ENCODE results near the gene TRIM9.
"Not testable (repeated sequence)": the region's sequence is repeated elsewhere in the genome, so short reads cannot be mapped to it uniquely, and the experiment has no call there.

TRIM9 gene

DNA sequence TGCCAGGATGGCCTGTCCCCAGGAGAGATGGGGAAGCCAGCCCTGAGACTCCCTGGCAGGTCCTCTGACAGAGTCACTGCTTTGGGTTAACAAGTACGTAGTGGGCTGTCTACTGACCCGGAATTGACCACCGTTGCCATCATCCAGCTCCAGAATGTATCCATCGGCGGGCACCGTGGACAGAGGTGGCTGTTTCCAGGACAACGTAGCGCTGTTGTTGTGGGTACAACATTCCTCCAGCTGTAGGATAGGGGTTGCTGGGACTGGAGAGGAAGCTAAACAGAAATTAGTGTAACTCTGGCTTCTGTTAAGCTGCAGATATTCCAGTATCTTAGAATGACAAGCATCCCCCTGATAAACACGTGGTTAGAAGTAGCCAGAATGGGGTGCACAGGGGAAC, 94.3 kb downstream of the TRIM9 start:
- DNase-seq, result no peak

DNA sequence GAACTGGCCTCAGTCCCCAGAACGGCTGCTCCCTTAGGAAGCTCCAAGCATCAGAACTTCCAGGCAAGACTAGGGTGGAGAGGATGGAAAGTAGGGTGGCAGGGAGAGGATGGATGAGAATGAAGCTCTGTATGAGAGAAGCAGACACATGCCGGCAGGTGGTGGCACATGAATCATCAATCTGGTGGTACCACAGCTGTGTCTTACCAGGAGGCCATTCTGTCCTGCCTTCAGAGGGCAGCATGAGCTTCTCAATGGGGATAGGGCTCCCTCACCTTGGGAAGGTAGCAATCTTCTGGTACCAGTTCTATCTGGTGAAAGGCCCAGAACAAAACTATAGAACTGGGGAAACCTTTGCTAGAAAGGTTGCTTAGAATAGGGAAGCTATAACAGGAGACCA, 95.2 kb downstream of the TRIM9 start:
- DNase-seq, result no peak

DNA sequence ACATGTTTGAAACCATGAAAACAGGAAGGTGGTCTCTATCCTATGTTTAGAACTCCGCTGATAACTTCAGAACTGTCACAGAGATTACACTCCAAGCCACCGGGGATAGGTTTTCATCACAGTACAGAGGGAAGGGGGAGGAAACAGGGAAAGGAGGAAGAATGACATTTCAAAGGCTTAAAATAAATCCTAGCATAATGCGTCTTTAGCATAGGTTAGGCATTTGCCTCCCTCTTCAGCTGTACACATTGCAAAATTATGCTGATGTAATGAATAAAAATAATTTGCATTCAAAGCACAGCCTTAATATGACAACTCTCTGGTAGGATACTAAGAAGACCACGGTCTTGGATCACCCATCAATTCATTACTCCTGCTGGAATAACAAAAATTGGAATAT, 96.3 kb downstream of the TRIM9 start:
- DNase-seq, result no peak

DNA sequence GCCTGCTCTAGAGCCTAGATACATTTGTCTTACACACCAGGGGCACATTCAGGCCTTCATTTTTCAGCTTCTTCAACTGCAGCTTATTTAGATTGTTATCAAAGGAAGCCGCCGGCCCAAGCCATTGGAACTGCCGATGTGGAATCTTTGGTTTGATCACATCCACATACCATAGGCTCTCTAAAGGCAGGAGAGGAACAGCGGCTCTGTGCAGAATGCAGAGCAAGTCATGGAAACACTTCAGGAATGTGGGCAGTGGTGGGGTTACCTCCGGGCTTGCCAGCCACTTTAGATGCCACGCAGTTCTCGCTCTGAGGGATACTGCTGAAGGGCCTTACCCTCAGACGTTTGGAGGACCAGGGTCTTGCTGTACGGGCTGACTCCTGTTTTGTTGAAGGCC, 97.2 kb downstream of the TRIM9 start:
- DNase-seq, result no peak

DNA sequence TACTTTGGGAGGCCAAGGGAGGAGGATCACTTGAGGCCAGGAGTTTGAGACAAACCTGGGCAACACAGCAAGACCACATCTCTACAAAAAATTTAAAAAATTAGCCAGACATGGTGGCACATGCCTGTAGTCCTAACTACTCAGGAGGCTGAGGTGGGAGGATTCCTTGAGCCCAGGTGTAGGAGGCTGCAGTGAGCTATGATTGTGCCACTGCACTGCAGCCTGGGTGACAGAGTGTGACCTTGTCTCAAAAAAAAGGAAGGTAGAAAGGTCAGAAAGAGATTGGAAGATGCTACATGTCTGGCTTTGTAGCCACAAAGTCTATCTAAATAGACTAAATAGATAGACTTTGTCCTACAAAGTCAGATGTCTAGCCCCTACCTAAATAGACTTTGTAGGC, 100.7 kb downstream of the TRIM9 start:
- not testable (repeated sequence) for DNase-seq

DNA sequence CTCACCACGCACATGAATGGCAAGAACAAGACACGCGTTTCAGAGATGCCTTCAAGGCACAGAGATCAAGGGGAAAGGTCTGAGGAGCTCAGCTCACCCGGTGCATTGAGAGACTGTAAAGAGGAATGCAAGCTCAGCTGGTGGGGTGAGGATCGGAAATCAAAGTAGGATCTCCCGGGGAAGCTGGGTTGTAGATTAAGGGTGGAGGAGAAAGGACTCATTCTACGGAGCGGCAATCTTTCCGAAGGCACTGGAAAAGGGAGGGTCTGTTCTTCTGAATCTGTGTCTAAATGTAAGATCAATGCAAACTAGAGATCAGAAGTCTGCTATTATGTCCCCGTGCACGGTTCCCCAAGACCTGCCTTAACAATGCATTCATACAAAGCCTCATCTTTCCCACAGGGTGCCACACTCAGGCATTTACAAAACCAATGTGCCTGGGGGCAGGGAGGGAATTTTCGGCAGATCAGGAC, 109.0 kb downstream of the TRIM9 start:
- no peak for DNase-seq

DNA sequence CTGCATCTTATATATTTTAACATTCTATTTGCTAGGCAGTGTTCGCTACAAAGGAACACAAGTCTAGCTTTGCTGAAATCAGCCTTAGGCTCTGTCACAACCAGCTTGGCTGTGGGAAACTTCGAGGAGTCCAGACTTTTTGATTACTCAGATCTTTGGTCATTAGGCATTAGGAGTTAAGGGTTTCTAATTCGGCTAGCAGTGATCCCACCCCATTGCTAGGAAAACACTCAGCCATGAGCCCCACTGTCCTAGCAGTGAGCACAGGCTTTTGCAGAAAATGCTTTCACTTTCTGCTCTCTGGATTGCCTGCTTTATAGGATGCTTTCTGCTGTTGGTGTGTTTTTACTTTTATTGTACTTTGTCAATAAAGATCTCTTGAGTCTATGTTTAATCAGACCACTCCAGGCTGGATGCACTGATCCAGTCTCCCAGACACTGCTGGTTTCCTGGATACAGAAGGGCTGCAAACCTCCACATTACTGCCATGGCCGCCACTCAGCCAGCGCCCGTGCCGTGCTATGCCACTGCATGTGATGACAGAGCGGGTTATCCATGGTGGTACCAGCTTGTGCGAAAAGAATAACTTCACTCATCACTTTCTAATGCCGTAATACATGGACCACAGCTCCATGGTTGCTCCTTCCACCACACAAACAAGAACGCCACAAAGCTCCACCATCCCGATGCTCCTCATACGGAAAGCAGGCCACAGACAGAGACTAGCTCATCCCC, 109.6 kb downstream of the TRIM9 start:
- no peak for DNase-seq

DNA sequence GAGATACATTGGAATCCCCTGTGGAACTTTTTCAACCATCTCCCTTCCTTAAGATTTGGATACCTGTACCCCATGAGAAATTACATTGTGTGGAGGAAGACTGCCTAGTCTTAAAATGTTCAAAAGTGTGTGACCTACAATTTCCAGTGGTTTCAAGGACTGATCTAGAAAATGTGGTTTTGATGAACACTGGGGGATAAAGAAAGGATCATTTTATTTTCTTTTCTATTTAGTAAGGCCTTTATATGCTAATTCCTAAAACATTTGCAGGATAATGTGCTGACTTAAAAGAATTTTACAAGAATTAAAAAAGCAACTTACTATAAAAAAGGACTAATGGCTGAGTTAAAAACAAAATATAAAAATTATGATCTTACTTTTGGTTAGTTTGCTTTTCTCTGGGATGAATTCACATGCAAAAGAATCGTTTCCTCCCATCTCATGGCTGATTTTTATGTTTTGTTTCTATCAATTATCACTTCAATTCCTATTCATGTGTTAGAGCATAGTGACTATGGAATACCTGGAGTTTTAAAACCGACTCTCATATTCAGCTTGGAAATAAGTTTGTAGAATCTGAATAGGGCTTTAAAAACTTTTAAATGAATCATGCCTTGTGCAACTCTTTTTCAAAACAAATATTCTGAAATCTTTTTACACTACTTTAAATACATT, 110.7 kb downstream of the TRIM9 start:
- no peak for DNase-seq

DNA sequence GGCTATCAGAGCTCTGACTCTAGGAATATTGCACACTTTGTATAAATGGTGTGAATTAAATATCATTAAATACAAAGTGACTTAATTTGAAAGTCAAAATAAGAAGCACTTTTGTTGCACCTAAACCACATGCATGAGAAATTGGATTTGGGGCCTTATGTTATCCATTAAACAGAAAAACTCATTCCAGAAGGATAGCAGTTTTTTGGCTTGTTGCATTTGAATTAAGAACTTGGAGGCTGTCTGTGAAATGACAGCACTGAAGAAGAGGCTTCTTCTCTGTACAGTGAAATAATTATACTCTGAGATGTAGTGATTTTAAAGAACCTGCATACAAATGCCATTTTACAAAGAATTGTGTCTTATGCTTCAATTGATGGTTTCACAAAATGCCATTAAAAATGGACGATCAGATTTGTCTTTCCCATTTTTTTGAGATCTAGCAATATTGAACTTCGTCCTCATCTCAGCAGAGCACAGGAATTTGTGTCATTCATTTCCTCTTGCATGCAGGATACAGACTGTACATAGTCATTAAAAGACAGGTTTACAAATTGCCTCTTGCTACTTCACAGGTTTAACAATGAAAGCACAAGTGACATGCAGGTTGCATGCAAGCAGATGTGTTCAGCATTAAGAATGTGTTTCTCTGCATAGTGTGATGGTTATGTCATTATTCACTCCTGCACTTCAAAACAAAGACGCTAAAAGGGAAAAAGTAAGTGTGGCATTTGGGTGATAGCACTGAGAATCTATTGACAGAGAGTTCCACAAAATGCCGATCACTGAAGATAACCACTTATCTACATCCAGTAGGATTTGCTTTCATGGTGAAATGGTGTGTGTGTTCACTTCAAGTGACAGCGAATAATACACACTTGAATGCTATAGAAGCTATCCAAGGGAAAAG, 114.7 kb downstream of the TRIM9 start:
- DNase-seq, result no peak

DNA sequence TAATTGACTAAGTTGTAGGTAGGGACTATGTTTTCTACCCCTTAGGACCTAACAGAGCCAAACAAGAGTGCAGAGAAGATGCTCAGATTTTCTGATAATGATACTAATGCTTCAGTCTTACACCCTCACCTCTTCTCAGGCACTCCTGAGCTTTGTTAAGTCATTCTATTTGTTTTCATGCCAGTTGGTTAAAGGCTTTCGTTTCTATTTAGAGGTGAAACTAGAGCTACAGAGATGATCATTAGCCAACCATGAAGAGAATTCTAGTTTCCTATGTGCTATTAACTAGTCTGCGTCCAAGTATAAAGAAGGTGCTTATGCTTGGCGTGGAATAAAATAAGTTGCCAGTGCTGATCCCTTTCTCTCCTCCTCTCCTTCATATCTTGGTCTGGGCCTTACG, 116.0 kb downstream of the TRIM9 start:
- no peak for DNase-seq

DNA sequence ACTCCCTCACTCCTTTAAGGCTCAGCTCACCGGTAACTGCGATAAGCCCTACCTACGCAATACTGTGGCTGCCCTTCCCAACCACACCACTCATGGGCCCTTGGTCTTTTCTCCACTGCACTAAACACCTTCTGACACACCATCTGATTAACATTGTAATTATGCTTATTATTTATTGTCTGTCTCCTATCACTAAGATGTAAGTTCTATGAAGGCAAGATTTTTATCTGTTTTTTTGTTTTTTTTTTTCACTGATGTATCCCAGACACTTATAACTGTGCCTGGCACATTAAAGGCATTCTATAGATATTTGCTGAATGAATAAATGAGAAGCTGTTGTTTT, 116.4 kb downstream of the TRIM9 start:
- DNase-seq, result no peak

DNA sequence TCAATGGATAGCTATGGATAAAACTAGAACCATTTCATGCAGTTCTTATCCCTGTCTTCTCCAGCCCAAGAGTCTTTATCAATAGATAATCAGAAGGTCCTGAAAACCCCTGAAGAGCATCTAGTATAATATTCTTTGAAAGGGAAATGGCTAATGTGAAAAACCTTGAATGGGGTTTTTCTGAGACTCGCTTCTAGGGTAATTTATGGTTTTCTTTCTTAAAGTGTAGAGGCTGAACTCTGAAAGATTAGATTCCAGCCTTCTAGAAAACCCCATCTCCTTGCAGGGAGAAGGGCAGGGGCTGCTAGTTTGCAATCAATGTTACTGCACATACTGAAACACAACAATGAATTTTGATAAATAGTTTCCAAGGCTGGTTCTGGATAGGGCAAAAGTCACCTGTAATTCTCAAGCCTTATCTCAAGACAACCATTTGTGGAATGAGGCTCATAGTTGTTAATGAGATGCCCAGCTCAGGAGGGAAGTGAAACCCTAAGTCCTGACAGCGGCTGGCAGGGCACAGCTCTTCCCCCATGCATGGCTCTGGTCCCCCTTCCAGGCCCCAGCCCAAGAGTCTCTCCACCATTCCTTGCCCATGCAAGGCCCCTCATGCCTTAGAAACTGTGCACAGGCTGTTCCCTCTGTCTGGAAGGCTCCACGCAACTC, 116.9 kb downstream of the TRIM9 start:
- DNase-seq, result no peak

DNA sequence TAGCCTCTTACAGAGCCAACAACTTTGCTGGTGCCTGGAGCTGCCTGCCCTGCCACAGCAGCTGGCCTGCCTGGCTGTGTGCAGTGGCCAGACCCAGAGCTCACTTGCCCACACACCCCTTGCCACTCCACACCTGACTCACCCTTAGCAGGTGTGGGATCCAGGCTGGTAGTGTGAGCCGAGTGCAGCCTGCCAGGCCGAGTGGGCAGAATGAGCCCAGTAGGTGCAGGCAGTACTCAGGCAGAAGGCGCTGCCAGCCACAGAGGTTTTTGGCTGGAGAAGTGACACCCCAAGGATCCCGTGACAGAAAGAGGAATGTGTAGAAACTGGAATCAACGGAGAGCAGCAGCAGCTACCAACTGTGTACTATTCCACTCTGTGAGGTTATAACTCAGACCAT, 120.8 kb downstream of the TRIM9 start:
- DNase-seq, result no peak

DNA sequence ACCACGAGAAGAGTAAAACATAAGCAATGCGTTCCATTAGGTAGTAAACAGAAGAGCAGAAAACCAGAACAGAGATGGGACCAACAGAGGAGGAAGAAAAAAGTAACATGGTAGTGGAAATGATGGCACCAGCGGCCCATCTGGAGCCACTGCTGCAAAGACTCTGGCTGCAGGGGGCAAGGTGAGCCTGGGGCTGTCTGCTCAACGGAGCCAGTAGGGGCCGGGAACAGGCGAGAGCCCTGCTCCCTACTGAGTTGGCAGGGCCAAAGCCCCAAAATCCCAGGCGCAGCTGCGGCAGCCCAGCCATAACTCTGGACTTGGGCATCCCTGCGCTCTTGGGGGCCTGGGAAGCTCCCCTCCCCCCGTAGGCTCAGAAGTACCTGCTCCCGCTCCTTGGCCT, 122.2 kb downstream of the TRIM9 start:
- no peak for DNase-seq

DNA sequence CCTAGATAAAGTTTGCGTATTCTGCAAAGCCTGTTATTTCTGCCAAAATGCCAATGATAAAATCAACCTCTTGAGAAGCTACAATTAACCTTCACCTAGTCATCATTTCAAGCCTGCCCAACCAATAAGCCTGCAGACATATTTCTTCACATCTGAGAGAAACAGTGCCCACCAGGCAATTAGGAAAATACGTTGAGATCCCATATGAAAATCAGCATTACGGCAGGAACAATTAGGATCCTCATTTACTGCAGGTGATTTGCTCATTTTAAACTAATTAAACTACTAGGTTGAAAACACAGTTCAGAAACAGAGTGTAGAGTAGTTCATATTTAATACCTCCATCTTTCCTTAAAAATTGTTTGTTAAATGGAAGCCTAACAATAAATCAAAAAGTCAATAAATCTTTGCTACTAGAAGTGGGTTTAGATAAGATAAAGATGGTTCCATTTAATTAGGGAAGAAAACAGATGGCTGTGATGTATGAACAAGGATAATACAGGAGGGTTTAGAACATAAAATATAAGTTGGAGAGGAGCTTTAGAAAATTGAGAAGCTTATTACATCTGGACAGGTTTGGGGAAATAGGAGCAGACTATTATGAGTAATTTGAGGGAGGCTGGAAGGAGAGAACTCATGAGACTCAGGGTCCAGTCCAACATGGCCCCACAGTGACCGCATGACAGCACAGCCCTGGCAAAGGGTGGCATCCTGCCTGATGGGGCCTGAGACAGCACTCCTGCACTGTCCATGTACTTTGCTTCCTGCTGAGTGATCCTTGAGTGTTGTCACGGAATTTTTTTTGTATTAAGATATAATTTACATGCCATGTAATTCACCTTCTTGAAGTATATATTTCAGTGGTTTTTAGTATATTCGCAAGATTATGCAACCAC, 123.8 kb downstream of the TRIM9 start:
- no peak for DNase-seq

DNA sequence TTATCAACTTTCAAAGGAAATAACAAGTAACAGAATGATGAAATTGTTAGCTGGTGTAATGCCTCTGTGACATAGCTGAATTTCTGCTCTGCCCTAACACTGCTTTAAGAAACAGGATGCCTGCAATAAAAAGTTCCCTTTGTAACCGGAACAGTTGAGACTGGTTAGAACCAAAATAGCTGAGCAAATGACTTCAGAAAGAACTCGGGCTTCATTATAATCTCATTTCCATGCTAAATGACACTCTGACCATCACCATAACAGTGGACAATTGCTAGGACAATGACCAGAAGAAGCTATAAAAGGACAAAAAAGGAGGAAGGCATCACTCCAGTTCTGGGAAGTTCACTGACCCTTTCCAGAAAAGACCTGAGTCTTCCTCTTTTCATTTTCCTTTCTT, 127.1 kb downstream of the TRIM9 start:
- no peak for DNase-seq

DNA sequence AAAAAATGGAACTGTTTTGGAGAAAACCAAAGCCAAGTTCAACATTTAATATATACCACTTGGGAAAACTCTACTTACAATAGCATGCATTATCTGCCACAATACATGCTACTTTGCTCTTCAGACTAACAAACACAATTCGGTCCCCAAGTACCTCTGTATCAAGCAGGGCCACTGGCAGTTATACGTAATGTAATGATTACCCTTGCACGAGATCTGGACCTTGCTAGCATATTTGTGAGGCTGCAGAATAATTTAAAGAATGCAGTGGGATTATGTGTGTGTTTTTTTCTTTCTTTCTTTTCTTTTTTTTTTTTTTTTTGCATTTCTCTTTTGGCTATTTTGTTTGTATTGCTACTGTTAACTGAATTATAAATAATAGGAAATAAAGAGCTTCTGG, 127.8 kb downstream of the TRIM9 start:
- no peak for DNase-seq

DNA sequence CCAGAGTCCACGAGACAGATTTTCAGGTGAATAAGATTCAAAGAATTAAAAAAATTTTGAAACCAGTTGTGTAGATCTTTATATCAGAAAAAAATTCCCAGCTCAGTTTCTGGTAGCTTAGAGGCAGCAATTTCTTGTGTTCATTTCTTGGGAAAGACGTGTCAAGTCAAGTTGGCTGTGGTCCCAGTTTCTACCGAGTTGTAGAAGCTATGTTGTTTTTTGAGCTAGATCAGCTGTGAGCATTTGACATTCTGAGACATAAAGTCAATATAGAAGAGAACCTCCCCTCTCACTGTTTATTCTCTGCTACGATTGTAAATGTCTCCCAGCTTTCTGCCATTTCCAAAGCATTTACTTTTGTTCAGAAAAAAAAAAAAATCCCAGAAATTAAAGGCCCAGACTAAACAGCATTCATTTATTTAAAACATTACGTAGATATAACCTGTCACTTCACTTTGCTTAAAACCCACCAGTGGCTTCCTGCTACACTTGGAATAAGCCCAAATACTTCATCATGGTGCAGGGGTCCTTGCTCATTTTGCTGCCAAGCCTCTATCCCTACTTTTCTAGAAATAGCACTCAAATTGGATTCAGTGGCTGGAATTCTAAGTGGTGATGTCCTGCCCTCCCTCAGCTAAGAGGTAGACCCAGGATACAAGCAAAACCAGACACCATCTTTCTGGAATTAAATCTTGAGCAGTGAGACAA, 130.1 kb downstream of the TRIM9 start:
- no peak for DNase-seq

DNA sequence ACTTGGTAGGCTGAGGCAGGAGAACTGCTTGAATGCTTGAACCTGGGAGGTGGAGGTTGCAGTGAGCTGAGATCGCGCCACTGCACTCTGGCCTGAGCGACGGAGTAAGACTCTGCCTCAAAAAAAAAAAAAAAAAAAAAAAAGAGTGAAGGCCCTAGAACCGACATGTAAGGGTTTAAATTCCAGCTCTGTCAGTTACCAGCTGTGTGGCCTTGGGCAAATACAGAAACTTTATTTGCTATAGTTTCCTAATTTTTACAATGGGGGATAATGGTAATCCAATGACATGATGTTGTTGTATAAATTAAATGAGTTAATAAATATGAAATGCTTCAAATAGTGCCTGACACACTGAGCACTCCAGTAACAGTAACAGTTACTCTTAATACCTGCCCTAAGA, 131.0 kb downstream of the TRIM9 start:
- no peak for DNase-seq

DNA sequence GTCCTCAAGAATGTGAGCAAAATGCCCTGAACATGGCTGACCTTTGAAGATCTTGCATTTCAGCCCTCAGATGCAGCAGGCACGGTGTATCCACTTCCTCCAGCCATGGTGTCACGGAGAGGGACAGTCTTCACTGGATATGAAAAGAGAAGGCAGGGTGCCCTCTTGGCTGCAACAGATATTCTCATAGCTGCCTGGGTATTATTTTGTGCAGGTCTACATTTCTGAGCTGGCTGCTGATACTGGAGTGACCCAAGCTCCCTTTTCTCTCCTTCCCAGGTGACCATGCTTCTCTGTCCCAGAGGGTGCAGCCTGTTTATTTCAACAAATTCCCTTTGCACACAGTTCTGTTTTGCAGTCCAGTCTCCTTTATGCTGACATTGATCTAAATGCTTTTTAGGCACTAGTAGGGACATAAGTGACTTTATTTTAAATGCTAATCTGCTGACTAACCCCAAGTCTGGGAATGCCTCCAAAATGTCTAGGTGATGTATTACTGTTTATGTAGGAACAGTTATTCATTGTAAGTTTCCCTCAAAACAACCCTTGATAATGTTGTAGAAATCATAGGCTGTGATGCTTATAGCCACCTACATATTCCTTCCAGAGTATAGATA, 133.2 kb downstream of the TRIM9 start:
- no peak for DNase-seq

DNA sequence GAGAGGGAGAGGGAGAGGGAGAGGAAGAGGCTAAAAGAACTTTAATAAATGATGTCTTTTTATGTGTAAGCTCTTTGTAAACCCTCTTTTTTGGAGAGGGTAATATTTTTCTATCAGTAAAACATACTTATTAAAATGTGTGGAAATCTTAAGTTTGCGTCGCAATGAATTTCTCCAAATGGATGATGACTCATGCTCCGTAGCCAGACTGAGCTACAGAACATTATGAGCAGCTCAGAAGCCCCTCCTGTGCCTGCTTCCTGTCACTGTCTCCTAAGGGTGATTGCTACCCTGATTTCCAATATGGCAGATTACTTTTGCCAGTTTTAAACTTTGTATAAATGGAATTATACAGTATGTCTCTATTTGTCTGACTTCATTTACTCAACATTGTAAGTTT, 137.6 kb downstream of the TRIM9 start:
- DNase-seq, result no peak

All from NCI-H187 treated with DMSO at 0.1 percent for 48 hours (cell line).